Hair follicular keratinocyte (primary cell): ENCODE results near the gene CBLN2. TPM values are rescaled to one million over a fixed set of nuclear protein-coding genes. Genes with fewer than 3 reads are reported as not detected.

Experiments used
- total RNA-seq: library from RNA; depleted of rRNA; stranded (reverse); fragments of >200 nt; gene quantifications from 2 replicates; pipeline ENCODE4 v1.2.3, GENCODE V29; 2015

CBLN2 gene
- total RNA-seq: not detected in 2 replicates

DNA sequence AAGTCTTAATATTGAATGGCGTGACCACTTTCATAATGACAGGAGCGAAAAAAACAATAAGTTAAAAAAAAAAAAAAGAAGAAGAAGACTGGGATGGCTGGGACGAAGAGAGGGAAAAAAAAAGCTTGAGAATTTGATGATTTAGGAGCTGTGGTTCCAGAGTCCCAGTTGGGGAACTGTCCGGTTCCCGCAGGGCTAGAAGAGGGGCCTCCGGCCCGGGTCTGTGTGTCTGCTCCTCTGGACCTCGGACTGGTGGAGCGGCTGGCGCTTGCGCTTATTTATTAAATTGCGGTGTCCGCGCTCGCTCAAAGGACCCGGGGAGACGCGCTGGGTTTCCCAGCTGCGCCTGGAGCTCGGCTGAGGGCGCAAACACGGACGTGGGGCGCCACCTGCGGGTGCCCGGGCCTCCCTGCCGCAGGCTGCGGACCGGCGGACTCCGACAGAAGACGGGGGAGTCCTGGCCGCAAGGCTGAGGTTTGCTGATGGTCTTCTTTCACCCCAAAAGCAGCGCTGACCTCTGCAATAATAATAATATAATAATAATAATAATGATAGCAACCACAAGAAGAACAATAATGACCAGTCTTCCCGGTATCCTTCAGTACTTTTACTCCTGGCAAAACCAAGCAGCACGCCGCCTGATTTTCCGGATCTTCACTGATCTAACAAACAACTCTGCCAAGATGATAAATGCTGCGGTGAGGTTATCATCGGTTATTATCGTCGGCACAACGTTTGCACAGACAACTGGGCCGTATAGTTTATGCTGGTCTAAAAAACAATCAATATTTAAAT is at the start of gene CBLN2:
TSS of gene CBLN2 (minus strand) at position 251 of the 795 bp plus-strand sequence. CDS start 2,182 bp downstream, outside the sequence.

